ENCODE measurements around the gene ANKRD55. TPM values are rescaled to one million over a fixed set of nuclear protein-coding genes. Genes with fewer than 3 reads are reported as not detected.

Gene ANKRD55
- total RNA-seq, 6 donors from 2014 or later: 0.23 to 1.7 (median 0.98) TPM; not detected in 1

GRCh38 chr5:56255502-56255901 lies 22.4 kb upstream of the ANKRD55 start:
- H3K36me3 ChIP-seq: no peaks in the 10 kb centered on the region
- TF ChIP-seq POLR2AphosphoS5 (IDR thresholded peaks at IDR 0.05) (no peak), EP300 (IDR thresholded peaks at IDR 0.05) (no peak), POLR2A (IDR thresholded peaks at IDR 0.05) (no peak), CTCF (IDR thresholded peaks at IDR 0.05) (no peak)
- ATAC-seq (ENCODE audit: low FRiP score in 2 of 2) (no peak), DNase-seq (no peak)
- 86 to 89% methylated on average over 1 of the region's 1 CpG for WGBS, 2 donors
- H3K4me3 ChIP-seq: no peak overlapping the region
- H3K27me3 ChIP-seq: no peaks in the 10 kb centered on the region
- H3K4me1 ChIP-seq: peaks cover 0 to 7% (median 6%) of the 10 kb centered on the region in 4 donors
- no peak overlapping the region for H3K27ac ChIP-seq
- no peaks in the 10 kb centered on the region for H3K9me3 ChIP-seq

- Histone ChIP-seq H3K36me3 (no peaks in the 10 kb centered on the region), H3K4me1 (peaks cover 0 to 7% (median 3%) of the 10 kb centered on the region in 4 donors), H3K9me3 (no peaks in the 10 kb centered on the region), H3K27ac (no peak overlapping the region), H3K4me3 (no peak overlapping the region), H3K27me3 (no peaks in the 10 kb centered on the region)
- ATAC-seq (ENCODE audit: low FRiP score in 2 of 2) (no peak), DNase-seq (no peak)
- 84 to 94% methylated on average over 6 of the region's 6 CpGs for WGBS, 2 donors
- TF ChIP-seq CTCF (IDR thresholded peaks at IDR 0.05) (no peak), EP300 (IDR thresholded peaks at IDR 0.05) (no peak), POLR2AphosphoS5 (IDR thresholded peaks at IDR 0.05) (no peak), POLR2A (IDR thresholded peaks at IDR 0.05) (no peak)
Measured at GRCh38 chr5:56253924-56254323, 20.8 kb upstream of the ANKRD55 start.

GRCh38 chr5:56253126-56253525 lies 20.0 kb upstream of the ANKRD55 start:
- Histone ChIP-seq H3K36me3 (no peaks in the 10 kb centered on the region), H3K4me3 (no peak overlapping the region), H3K27ac (no peak overlapping the region), H3K4me1 (peaks cover 0 to 7% (median 3%) of the 10 kb centered on the region in 4 donors), H3K9me3 (no peaks in the 10 kb centered on the region), H3K27me3 (no peaks in the 10 kb centered on the region)
- WGBS, 2 donors: 78 to 81% methylated on average over 2 of the region's 2 CpGs
- TF ChIP-seq CTCF (IDR thresholded peaks at IDR 0.05) (no peak), POLR2A (IDR thresholded peaks at IDR 0.05) (no peak), EP300 (IDR thresholded peaks at IDR 0.05) (no peak), POLR2AphosphoS5 (IDR thresholded peaks at IDR 0.05) (no peak)
- no peak for ATAC-seq (ENCODE audit: low FRiP score in 2 of 2)
- no peak for DNase-seq

GRCh38 chr5:56251918-56252553 lies 18.9 kb upstream of the ANKRD55 start:
- Histone ChIP-seq H3K9me3 (no peaks in the 10 kb centered on the region), H3K27ac (no peak overlapping the region), H3K4me1 (peaks cover 0 to 7% (median 3%) of the 10 kb centered on the region in 4 donors), H3K36me3 (no peaks in the 10 kb centered on the region), H3K27me3 (no peaks in the 10 kb centered on the region), H3K4me3 (no peak overlapping the region)
- no peak for TF ChIP-seq POLR2AphosphoS5 (IDR thresholded peaks at IDR 0.05)
- peak in 1 of 4 donors; percentile 25 for TF ChIP-seq EP300 (IDR thresholded peaks at IDR 0.05)
- ATAC-seq (ENCODE audit: low FRiP score in 2 of 2) (peak in 1 of 2 donors; percentile 44), DNase-seq (no peak)
- WGBS, 2 donors: 46 to 51% methylated on average over 4 of the region's 4 CpGs

GRCh38 chr5:56251440-56251839 lies 18.3 kb upstream of the ANKRD55 start:
- Histone ChIP-seq H3K9me3 (no peaks in the 10 kb centered on the region), H3K36me3 (no peaks in the 10 kb centered on the region), H3K4me1 (peaks cover 0 to 7% (median 3%) of the 10 kb centered on the region in 4 donors), H3K4me3 (no peak overlapping the region), H3K27ac (peak overlapping the region in 1 of 4 donors; percentile 5), H3K27me3 (no peaks in the 10 kb centered on the region)
- DNase-seq: no peak
- ATAC-seq (ENCODE audit: low FRiP score in 2 of 2): no peak
- no peak for TF ChIP-seq CTCF (IDR thresholded peaks at IDR 0.05)
- no peak for TF ChIP-seq POLR2A (IDR thresholded peaks at IDR 0.05)
- no peak for TF ChIP-seq POLR2AphosphoS5 (IDR thresholded peaks at IDR 0.05)
- TF ChIP-seq EP300 (IDR thresholded peaks at IDR 0.05): no peak
